Osteocyte (in vitro differentiated cells): ENCODE measurements around the gene MEIS2. TPM values are rescaled to one million over a fixed set of nuclear protein-coding genes. Genes with fewer than 3 reads are reported as not detected.

Experiments used
- DNase-seq: peaks from one replicate; pipeline ENCODE4 v3.0.0; 2021; ENCODE audit warnings: mixed read lengths; ENCODE audit not compliant: unreplicated experiment; ENCODE audit errors: extremely low spot score
- H3K27ac Mint-ChIP-seq: one replicate; pipeline ENCODE4 v1.8.0; 2021; ENCODE audit warnings: mild to moderate bottlenecking, mixed read lengths; ENCODE audit not compliant: unreplicated experiment
- H3K27me3 Mint-ChIP-seq: one replicate; pipeline ENCODE4 v1.8.0; 2021; ENCODE audit warnings: mixed read lengths; ENCODE audit not compliant: unreplicated experiment
- H3K36me3 Mint-ChIP-seq: one replicate; pipeline ENCODE4 v1.8.0; 2021; ENCODE audit warnings: mixed read lengths; ENCODE audit not compliant: unreplicated experiment
- H3K4me1 Mint-ChIP-seq: one replicate; pipeline ENCODE4 v1.8.0; 2021; ENCODE audit warnings: mixed read lengths; ENCODE audit not compliant: unreplicated experiment
- H3K4me3 Mint-ChIP-seq: one replicate; pipeline ENCODE4 v1.8.0; 2021; ENCODE audit warnings: mild to moderate bottlenecking, moderate library complexity, mixed read lengths; ENCODE audit not compliant: unreplicated experiment
- H3K9me3 Mint-ChIP-seq: one replicate; pipeline ENCODE4 v1.8.0; 2021; ENCODE audit warnings: mixed read lengths; ENCODE audit not compliant: unreplicated experiment
- CTCF ChIP-seq: fragments of 200-600 bp; sonication (generic); IDR thresholded peaks from 2 replicates; pipeline ENCODE4 v1.5.0; 2021; ENCODE audit warnings: antibody characterized with exemption, mild to moderate bottlenecking, moderate library complexity
- total RNA-seq: library from RNA; stranded (reverse); gene quantifications from 2 replicates; pipeline ENCODE4 v1.2.1, GENCODE V29; 2021

MEIS2 gene
- total RNA-seq, 1 donor from 2014 or later = 79.9 TPM

- H3K4me3 Mint-ChIP-seq = peak overlapping the region; percentile 60
- no peak for DNase-seq
- H3K27ac Mint-ChIP-seq = no peak overlapping the region
- peaks cover 40% of the 10 kb centered on the region for H3K4me1 Mint-ChIP-seq
- no peaks in the 10 kb centered on the region for H3K9me3 Mint-ChIP-seq
- peaks cover 82% of the 10 kb centered on the region for H3K27me3 Mint-ChIP-seq
- TF ChIP-seq CTCF = no peak
- H3K36me3 Mint-ChIP-seq = peaks cover 4% of the 10 kb centered on the region
Observed at GRCh38 chr15:36877796-36878683, 222.3 kb downstream of the MEIS2 start.

GRCh38 chr15:36877294-36877693 is 223.1 kb downstream of the MEIS2 start:
- H3K4me1 Mint-ChIP-seq = peaks cover 33% of the 10 kb centered on the region
- DNase-seq = no peak
- H3K9me3 Mint-ChIP-seq = no peaks in the 10 kb centered on the region
- H3K4me3 Mint-ChIP-seq = no peak overlapping the region
- H3K27me3 Mint-ChIP-seq = peaks cover 75% of the 10 kb centered on the region
- no peak overlapping the region for H3K27ac Mint-ChIP-seq
- no peak for TF ChIP-seq CTCF
- peaks cover 4% of the 10 kb centered on the region for H3K36me3 Mint-ChIP-seq

- TF ChIP-seq CTCF = no peak
- Mint-ChIP-seq H3K4me3 (no peak overlapping the region), H3K36me3 (no peaks in the 10 kb centered on the region), H3K9me3 (no peaks in the 10 kb centered on the region), H3K4me1 (peaks cover 27% of the 10 kb centered on the region), H3K27ac (no peak overlapping the region), H3K27me3 (peaks cover 60% of the 10 kb centered on the region)
- no peak for DNase-seq
Observed at GRCh38 chr15:36875740-36876334, 224.5 kb downstream of the MEIS2 start.

DNA sequence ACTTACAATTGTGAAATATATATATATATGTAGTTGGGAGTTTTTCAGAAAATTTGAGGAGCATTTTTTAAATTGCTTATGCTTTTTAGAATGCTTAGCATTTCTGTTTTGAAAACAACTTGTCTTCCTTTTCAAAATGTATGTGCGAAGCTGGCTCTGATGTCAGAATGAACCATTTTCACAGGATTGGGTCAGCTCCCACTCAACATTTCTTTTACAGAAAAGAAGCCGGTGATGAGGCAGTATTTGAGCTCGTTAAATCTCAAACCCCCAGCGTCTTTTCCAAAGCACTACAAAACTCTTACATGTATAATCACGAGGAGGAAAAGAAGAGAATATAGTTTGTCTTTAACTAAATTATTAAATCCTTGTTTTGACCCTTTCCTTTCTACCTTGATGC is 225.4 kb downstream of the MEIS2 start:
- no peaks in the 10 kb centered on the region for H3K36me3 Mint-ChIP-seq
- no peak overlapping the region for H3K27ac Mint-ChIP-seq
- no peak for TF ChIP-seq CTCF
- DNase-seq = no peak
- H3K27me3 Mint-ChIP-seq = peaks cover 51% of the 10 kb centered on the region
- H3K4me3 Mint-ChIP-seq = no peak overlapping the region
- peaks cover 22% of the 10 kb centered on the region for H3K4me1 Mint-ChIP-seq
- H3K9me3 Mint-ChIP-seq = no peaks in the 10 kb centered on the region

GRCh38 chr15:36867436-36867835 is 232.9 kb downstream of the MEIS2 start:
- no peaks in the 10 kb centered on the region for H3K27me3 Mint-ChIP-seq
- no peak for TF ChIP-seq CTCF
- no peaks in the 10 kb centered on the region for H3K9me3 Mint-ChIP-seq
- no peaks in the 10 kb centered on the region for H3K4me1 Mint-ChIP-seq
- H3K4me3 Mint-ChIP-seq = no peak overlapping the region
- no peak overlapping the region for H3K27ac Mint-ChIP-seq
- H3K36me3 Mint-ChIP-seq = no peaks in the 10 kb centered on the region
- no peak for DNase-seq
